Mesendoderm (in vitro differentiated cells): ENCODE results near the gene TSC2.

Source experiments
- DNase-seq: peaks from one replicate; pipeline ENCODE4 v3.0.0; 2013
- H2AK5ac ChIP-seq: 2 replicates; pipeline ENCODE4 v1.6.1; 2013; ENCODE audit warnings: low read length, inconsistent platforms
- H2BK120ac ChIP-seq: 2 replicates; pipeline ENCODE4 v1.6.1; 2013; ENCODE audit warnings: low read depth, mild to moderate bottlenecking, low read length, moderate library complexity, mixed read lengths
- H2BK15ac ChIP-seq: replicated peaks from 2 replicates; pipeline ENCODE4 v1.6.1; 2013; ENCODE audit warnings: low read depth, mild to moderate bottlenecking, moderate library complexity
- H2BK5ac ChIP-seq: 2 replicates; pipeline ENCODE4 v1.6.1; 2013; ENCODE audit warnings: low read length, inconsistent platforms
- H3K18ac ChIP-seq: 2 replicates; pipeline ENCODE4 v1.6.1; 2013; ENCODE audit warnings: mild to moderate bottlenecking, low read length, mixed read lengths
- H3K23ac ChIP-seq: one replicate; pipeline ENCODE4 v1.6.1; 2013; ENCODE audit warnings: low read length
- H3K27ac ChIP-seq: 2 replicates; pipeline ENCODE4 v1.5.1; 2013; ENCODE audit warnings: low read depth, mild to moderate bottlenecking, inconsistent platforms, low read length, moderate library complexity
- H3K27me3 ChIP-seq: 2 replicates; pipeline ENCODE4 v1.6.1; 2013; ENCODE audit warnings: low read length, control low read depth, mild to moderate bottlenecking, inconsistent platforms; ENCODE audit not compliant: insufficient read depth, poor library complexity
- H3K36me3 ChIP-seq: 2 replicates; pipeline ENCODE4 v1.6.1; 2013; ENCODE audit warnings: low read length, inconsistent platforms; ENCODE audit not compliant: control insufficient read depth, insufficient read depth
- H3K4ac ChIP-seq: one replicate; pipeline ENCODE4 v1.6.1; 2013; ENCODE audit warnings: low read depth, mild to moderate bottlenecking, low read length, moderate library complexity
- H3K4me1 ChIP-seq: 2 replicates; pipeline ENCODE4 v1.6.1; 2013; ENCODE audit warnings: low read depth, low read length, inconsistent platforms; ENCODE audit not compliant: control insufficient read depth
- H3K4me2 ChIP-seq: 2 replicates; pipeline ENCODE4 v1.6.1; 2013; ENCODE audit warnings: low read length
- H3K4me3 ChIP-seq: 2 replicates; pipeline ENCODE4 v1.5.1; 2013; ENCODE audit warnings: mild to moderate bottlenecking, low read length
- H3K56ac ChIP-seq: one replicate; pipeline ENCODE4 v1.6.1; 2013; ENCODE audit warnings: low read length
- H3K79me1 ChIP-seq: 2 replicates; pipeline ENCODE4 v1.6.1; 2013; ENCODE audit warnings: low read length, inconsistent platforms
- H3K79me2 ChIP-seq: 2 replicates; pipeline ENCODE4 v1.6.1; 2013; ENCODE audit warnings: mild to moderate bottlenecking, low read length; ENCODE audit not compliant: control insufficient read depth, insufficient read depth
- H3K9ac ChIP-seq: 2 replicates; pipeline ENCODE4 v1.6.1; 2013; ENCODE audit warnings: low read length, inconsistent platforms
- H4K5ac ChIP-seq: one replicate; pipeline ENCODE4 v1.6.1; 2013; ENCODE audit warnings: low read length
- H4K8ac ChIP-seq: one replicate; pipeline ENCODE4 v1.6.1; 2013; ENCODE audit warnings: low read depth, mild to moderate bottlenecking, control low read depth, low read length, moderate library complexity
- WGBS: extraction: QIAGEN DNeasy Blood & Tissue Kit; methylation state at CpG from one replicate; pipeline ENCODE4 v1.1.7; 2013; ENCODE audit warnings: low lambda C conversion rate, missing lambda C conversion rate; ENCODE audit not compliant: insufficient coverage; ENCODE audit errors: extremely low coverage; 5-methylcytosine and 5-hydroxymethylcytosine counted together

The TSC2 gene

GRCh38 chr16:2084895-2085625 lies 37.3 kb downstream of the TSC2 start:
- Histone ChIP-seq H3K4me1 (no peaks in the 10 kb centered on the region), H2BK120ac (no peak overlapping the region), H2BK15ac (no peak overlapping the region), H3K79me2 (no peaks in the 10 kb centered on the region), H3K27me3 (no peaks in the 10 kb centered on the region), H3K9ac (no peak overlapping the region), H3K27ac (no peak overlapping the region), H3K23ac (no peak overlapping the region), H3K18ac (no peak overlapping the region), H2BK5ac (no peak overlapping the region), H3K4ac (no peak overlapping the region), H3K4me3 (no peak overlapping the region), H3K79me1 (no peaks in the 10 kb centered on the region), H4K5ac (no peak overlapping the region), H2AK5ac (no peak overlapping the region), H3K36me3 (peaks cover 2% of the 10 kb centered on the region), H4K8ac (no peak overlapping the region), H3K56ac (no peak overlapping the region), H3K4me2 (no peak overlapping the region)
- WGBS: no CpG with 5 or more reads among the region's 29 CpGs
- no peak for DNase-seq

GRCh38 chr16:2085669-2086068 lies 37.9 kb downstream of the TSC2 start:
- Histone ChIP-seq H3K4me2 (no peak overlapping the region), H3K27me3 (no peaks in the 10 kb centered on the region), H3K4me1 (peaks cover 1% of the 10 kb centered on the region), H3K9ac (no peak overlapping the region), H3K79me2 (no peaks in the 10 kb centered on the region), H3K4me3 (no peak overlapping the region), H2AK5ac (no peak overlapping the region), H3K18ac (no peak overlapping the region), H2BK15ac (no peak overlapping the region), H3K27ac (no peak overlapping the region), H3K79me1 (no peaks in the 10 kb centered on the region), H2BK120ac (no peak overlapping the region), H3K23ac (no peak overlapping the region), H4K8ac (no peak overlapping the region), H2BK5ac (no peak overlapping the region), H4K5ac (no peak overlapping the region), H3K56ac (no peak overlapping the region), H3K4ac (no peak overlapping the region), H3K36me3 (peaks cover 2% of the 10 kb centered on the region)
- WGBS: no CpG with 5 or more reads among the region's 14 CpGs
- no peak for DNase-seq

GRCh38 chr16:2086106-2086742 lies 38.4 kb downstream of the TSC2 start:
- Histone ChIP-seq H3K79me2 (no peaks in the 10 kb centered on the region), H3K23ac (no peak overlapping the region), H3K79me1 (no peaks in the 10 kb centered on the region), H3K36me3 (peaks cover 2% of the 10 kb centered on the region), H3K18ac (no peak overlapping the region), H3K27me3 (no peaks in the 10 kb centered on the region), H3K56ac (no peak overlapping the region), H3K9ac (no peak overlapping the region), H2BK15ac (no peak overlapping the region), H3K4ac (no peak overlapping the region), H3K4me3 (no peak overlapping the region), H2BK5ac (no peak overlapping the region), H3K4me2 (no peak overlapping the region), H3K4me1 (peaks cover 1% of the 10 kb centered on the region), H2BK120ac (no peak overlapping the region), H4K8ac (no peak overlapping the region), H2AK5ac (no peak overlapping the region), H4K5ac (no peak overlapping the region), H3K27ac (no peak overlapping the region)
- DNase-seq: no peak
- WGBS: no CpG with 5 or more reads among the region's 27 CpGs

- H2BK5ac ChIP-seq: no peak overlapping the region
- DNase-seq: no peak
- no peak overlapping the region for H3K4me2 ChIP-seq
- H3K4ac ChIP-seq: no peak overlapping the region
- H4K5ac ChIP-seq: no peak overlapping the region
- H3K23ac ChIP-seq: no peak overlapping the region
- H2BK120ac ChIP-seq: no peak overlapping the region
- no peaks in the 10 kb centered on the region for H3K79me1 ChIP-seq
- no CpG with 5 or more reads among the region's 30 CpGs for WGBS
- H3K18ac ChIP-seq: no peak overlapping the region
- peaks cover 1% of the 10 kb centered on the region for H3K4me1 ChIP-seq
- H4K8ac ChIP-seq: no peak overlapping the region
- no peak overlapping the region for H3K9ac ChIP-seq
- H3K27me3 ChIP-seq: no peaks in the 10 kb centered on the region
- no peak overlapping the region for H3K27ac ChIP-seq
- H3K4me3 ChIP-seq: no peak overlapping the region
- no peak overlapping the region for H3K56ac ChIP-seq
- no peaks in the 10 kb centered on the region for H3K79me2 ChIP-seq
- H2AK5ac ChIP-seq: no peak overlapping the region
- H3K36me3 ChIP-seq: peaks cover 2% of the 10 kb centered on the region
- no peak overlapping the region for H2BK15ac ChIP-seq
Measured at GRCh38 chr16:2086812-2087747, 39.3 kb downstream of the TSC2 start.

GRCh38 chr16:2087748-2088631 lies 40.2 kb downstream of the TSC2 start:
- peaks cover 2% of the 10 kb centered on the region for H3K36me3 ChIP-seq

More at GRCh38 chr16:2087748-2088631, 40.2 kb downstream of the TSC2 start:
- H4K5ac ChIP-seq: no peak overlapping the region
- no peak overlapping the region for H3K27ac ChIP-seq
- no peak overlapping the region for H2BK120ac ChIP-seq
- H2BK5ac ChIP-seq: no peak overlapping the region
- no peaks in the 10 kb centered on the region for H3K27me3 ChIP-seq
- H3K23ac ChIP-seq: no peak overlapping the region
- no peak overlapping the region for H2BK15ac ChIP-seq
- no peak overlapping the region for H3K4me3 ChIP-seq
- no CpG with 5 or more reads among the region's 41 CpGs for WGBS
- H3K79me2 ChIP-seq: no peaks in the 10 kb centered on the region
- H3K4me2 ChIP-seq: no peak overlapping the region
- no peak overlapping the region for H3K18ac ChIP-seq
- H3K9ac ChIP-seq: no peak overlapping the region
- no peak overlapping the region for H3K4ac ChIP-seq
- no peak overlapping the region for H4K8ac ChIP-seq
- H2AK5ac ChIP-seq: no peak overlapping the region
- no peaks in the 10 kb centered on the region for H3K79me1 ChIP-seq
- no peak for DNase-seq
- H3K4me1 ChIP-seq: peaks cover 1% of the 10 kb centered on the region
- no peak overlapping the region for H3K56ac ChIP-seq
